NCI-H510A (cell line): ENCODE results near the gene SMIM14.
A peak's percentile ranks its signal among the peaks of the same experiment; 100 is the strongest.
"Not testable (repeated sequence)": the region's sequence is repeated elsewhere in the genome, so short reads cannot be mapped to it uniquely, and the experiment has no call there.

Experiments used
- DNase-seq: peaks from one replicate; lab custom pipeline; 2025; lab: John Stamatoyannopoulos, UW

SMIM14 gene

DNA sequence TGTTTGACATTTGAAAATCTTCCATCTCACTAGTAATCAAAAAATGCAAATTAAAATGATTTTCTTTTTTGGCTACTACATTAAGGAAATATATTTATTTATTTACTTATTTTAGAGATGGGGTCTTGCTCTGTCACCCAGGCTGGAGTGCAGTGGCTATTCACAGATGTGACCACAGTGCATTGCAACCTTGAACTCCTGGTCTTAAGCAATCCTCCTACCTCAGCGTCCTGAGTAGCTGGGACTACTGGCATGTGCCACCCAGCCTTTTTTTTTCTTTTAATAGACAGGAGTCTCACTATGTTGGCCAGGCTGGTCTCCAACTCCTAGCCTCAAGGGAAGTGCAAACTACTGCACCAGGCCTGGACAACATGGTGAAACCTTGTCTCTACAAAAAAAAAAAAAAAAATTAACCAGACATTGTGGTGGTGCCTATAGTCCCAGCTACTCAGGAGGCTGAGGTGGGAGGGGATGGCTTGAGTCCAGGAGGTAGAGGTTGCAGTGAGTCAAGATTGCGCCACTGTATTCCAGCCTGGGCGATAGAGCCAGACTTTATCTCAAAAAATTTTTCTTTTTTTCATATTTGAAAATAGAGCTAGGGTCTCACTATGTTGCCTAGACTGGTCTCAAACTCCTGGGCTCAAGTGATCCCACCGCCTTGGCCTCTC is 4.4 kb upstream of the SMIM14 start:
- DNase-seq: no peak

DNA sequence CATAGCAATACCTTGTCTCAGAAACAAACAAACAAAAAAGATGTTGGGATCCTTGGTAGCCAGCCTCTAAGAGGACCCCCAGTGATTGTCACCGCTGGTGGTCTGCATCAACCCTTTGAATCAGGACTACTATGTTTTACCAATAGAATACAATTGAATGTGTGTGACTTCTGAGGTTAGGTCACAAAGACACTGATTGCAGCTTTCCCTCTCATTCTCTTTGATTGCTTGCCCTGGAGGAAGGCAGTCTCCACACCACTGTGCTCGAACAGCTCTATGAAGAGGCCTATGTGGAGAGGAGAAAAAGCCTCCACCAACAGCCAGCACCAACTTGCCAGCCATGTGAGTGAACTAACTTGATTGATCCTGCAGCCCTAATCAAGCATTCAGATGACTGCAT is 2.8 kb upstream of the SMIM14 start:
- no peak for DNase-seq

DNA sequence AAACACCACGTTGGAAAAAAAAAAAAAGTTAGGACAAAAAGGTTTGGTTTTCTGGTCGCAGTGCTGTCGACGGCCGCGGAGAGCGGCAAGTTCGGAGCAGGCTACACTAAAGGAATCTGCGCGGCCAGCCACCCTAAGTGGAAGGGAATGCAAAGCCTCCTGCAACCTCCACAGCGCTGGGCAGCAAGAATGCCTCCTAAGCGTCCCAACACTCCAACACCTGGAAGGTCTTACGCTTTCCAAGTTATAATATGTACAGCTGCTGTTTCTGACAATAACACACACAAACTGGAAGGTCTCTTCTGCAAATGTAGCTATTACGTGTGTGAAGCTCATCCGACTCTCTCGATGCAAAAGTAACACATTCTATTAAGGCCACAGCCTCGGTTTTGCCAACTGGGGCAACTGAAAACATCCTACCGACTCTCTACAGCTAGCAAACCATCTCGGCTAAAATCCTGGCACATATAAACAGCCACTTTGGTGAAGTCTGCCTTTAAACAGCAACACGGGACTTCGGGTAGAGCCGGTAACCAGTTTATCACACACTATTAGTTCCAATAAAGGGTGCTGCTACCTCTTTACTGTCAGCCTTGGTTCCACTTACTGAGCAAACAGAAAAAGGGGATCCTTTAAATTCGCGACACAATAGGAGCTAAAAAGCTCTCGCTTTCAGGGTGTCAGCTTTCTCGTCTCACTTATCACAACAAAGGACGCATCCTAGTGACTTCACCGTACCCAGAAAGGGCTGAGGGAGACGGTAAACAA is 895 bp downstream of the SMIM14 start:
- peak; percentile 8 for DNase-seq

DNA sequence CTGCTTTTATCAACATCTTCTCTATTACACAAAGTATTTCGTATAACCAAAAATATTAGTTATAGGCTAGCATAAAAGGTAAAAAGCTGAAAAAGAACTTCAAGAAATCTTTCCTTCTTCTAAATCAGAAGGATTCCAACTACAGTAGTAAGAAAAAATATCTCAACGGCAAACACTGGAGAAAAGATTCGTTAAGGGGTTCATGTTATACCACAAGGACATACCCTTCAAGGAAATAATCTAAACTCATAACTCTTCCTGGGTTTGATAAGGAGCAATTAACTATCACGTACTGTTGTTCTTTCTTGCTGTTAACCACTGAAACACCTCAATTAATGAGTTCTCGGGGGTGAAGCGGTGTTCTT is 1.5 kb downstream of the SMIM14 start:
- DNase-seq: no peak

DNA sequence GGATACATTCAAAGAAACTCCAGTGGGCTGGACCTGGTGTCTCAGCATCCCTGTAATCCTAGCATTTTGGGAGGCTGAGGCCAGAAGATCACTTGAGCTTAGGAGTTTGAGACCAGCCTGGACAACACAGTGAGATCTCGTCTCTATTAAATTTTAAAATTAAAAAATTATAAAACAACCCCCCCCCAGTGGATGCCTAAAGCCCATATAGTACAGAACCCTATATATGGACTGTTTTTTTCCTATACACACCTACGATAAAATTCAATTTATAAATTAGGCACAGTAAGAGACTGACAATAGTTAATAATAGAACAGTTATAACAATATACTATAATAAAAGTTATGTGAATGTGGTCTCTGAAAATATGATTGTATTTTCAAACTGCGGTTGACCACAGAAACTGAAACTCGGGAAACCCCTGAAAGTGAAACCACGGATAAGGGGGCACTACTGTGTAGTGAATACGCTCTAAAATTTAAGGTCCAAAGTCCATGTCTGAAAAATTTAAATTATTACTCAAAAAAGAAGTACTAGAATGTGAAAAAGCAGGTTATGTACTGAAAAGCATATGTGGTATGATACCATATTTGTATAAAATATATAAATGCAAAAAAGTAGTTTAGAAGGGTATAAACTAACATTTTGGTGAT is 2.0 kb downstream of the SMIM14 start:
- no peak for DNase-seq

DNA sequence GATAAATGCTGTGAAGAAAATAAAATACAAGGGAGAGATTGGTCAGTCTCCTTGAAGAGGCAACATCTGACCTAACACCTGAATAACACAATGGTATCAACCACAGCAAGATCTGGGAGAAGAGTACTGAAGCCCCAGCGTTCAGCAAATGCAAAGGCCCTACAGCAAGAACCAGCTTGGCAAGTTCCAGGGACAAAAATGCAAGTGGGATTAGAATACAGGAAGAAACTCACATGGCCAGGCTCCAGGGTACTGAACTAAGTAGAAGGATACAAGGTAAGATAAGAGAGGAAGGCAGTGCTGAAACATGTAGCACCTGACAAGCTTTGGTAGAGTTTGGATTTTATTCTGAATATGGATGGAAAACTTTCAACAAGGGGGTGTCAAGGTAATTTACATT is 3.6 kb downstream of the SMIM14 start:
- DNase-seq: no peak

DNA sequence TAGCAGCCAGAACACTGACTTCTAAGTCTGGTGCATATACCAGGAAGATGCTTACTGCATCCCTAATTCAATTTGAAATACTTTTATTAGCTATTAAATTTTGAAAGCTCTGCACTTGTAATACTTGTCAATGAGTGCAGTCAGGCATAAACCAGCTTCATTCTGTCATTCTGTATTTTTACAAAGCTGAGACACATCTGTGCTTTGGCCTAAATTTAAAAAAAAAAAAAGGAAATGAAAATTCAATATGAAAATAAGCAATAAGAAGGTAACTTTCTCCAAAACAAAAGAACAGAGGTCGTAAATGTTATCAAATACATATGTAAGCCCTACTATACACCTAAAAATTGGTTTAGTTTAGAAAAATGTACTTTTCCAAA is 7.0 kb downstream of the SMIM14 start:
- no peak for DNase-seq

DNA sequence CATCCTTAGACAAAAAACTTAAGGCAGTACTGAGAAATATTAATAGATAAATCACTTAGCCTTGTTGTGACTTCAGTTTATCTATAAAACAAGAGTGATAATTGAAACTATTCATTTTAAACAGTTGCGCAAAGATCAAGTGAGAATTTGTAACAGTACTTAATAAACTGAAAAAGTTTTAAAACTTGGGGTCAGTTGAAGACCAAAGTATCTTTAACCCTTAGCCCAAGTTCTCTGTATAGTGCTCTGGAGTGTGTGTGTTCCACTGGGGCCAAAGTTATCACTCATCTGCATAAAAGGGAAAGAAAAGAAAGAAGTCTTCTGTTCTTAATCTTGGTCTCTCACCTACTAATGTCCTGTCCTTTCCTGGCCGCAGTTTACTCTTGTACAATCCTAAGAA is 11.3 kb downstream of the SMIM14 start:
- no peak for DNase-seq

DNA sequence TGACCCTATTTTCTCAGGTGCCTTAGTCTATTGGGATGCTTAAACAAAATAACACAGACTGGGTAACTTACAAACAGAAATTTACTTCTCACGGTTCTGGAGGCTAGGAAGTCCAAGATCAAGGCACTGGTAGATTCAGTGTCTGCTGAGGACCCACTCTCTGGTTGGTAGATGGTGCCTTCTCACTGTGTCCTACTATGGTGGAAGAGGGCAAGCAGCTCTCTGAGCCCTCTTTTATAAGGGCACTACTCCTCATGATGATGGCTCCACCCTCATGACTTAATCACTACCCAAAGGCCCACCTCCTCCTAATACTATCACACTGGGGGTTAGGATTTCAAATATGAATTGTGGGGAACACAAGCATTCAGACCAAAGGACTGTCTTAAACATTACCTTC is 11.8 kb downstream of the SMIM14 start:
- no peak for DNase-seq

DNA sequence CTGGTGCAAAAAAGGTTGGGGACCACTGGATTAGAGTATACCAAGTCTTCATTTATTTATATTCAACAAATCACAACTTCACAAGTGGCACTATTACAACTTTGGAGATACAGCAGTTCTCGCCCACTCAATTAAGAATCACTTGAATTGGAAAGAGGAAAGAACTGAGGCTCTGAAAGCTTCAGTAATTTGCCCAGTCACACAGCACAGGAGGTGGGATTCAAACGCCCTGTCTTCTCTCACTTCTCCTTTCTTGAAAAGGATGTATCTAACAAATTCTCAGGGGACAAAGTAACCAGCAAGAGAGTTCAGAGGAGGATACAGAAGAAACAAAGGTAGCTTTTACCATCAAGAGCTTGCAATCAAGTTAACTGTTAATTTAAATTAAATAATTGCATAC is 12.4 kb downstream of the SMIM14 start:
- no peak for DNase-seq

DNA sequence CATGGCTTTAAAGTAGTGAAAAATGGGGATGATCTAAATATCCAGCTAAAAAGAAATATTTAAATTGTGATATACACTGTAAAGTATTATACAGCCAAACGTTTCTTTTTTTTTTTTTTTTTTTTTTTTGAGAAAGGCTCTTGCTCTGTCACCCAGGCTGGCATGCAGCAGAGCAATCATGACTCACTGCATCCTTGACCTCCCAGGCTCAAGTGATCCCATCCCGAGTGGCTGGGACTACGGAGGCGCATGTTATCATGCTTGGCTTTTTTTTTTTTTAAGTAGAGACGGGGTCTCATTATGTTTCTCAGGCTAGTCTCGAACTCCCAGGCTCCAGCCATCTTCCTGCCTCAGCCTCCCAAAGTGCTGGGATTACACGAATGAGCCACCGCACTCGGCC is 17.1 kb downstream of the SMIM14 start:
- no peak for DNase-seq

DNA sequence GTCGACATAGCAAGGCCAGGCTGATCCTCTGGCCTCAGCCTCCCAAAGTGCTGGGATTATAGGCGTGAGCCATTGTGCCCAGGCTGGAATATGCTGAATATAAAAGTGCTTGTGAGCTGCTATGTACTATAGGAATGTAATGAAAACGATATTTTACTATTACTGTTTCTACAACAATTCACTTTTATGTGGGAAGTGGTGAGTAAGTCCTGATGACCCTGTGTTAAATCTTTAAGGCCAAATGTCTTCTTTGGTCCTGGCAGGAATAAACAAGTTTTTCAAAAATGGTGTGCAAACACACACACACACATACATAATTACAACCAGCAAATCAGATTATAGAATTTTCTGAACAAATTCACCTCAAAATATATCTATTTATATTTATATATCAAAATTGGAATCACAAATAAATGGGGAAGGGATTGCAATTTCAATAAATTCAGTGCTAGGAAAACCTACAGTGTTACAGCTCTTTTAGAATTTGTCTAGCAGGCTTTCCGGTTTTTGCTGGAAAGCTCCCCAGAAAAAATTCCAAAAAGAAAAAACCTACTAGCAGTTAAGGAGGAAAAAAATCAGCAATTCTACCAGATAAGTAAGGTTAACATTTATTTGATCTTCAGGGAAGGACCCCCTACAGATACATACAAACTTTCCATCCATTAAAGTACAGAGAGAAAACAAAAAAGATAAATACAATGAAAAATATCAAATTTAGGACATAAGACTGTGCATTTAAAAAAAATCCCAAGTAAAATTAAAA is 17.9 kb downstream of the SMIM14 start:
- DNase-seq: no peak

DNA sequence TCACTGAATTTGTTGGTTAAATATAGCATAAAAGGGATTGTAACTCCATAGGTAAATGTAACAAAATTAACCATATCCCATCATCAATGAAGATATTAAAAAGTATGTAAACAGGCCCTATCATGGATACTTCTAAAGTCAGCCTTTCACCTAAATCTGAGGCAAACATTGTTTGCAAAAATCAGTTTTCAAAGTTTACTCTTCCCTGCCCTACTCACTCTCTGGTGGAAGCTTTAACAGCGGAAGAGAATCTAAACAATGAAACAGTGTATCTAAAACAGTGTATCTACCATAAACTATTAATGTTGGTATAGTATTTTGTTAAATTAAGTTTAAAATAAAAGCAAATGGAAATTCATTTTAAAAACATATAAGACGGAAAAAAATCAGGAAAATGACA is 21.1 kb downstream of the SMIM14 start:
- DNase-seq: no peak

DNA sequence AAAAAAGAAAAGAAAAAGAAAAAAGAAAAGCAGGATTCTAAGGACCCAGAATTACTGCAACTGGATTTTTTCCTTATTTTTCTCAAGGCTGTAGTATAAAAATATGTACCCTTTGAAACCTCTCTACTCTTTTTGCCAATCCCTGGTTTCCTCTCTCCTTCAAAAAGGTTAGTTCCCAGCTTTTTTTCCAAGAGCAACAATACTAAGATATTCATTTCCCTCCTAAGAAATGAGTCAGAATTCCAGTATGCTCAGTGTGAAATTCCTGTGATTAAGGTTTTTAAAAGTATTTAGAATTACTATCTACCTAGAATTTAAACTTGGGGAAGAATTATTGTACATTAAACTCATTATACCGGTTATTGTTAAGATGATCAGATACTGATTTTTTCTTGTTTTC is 22.0 kb downstream of the SMIM14 start:
- no peak for DNase-seq

DNA sequence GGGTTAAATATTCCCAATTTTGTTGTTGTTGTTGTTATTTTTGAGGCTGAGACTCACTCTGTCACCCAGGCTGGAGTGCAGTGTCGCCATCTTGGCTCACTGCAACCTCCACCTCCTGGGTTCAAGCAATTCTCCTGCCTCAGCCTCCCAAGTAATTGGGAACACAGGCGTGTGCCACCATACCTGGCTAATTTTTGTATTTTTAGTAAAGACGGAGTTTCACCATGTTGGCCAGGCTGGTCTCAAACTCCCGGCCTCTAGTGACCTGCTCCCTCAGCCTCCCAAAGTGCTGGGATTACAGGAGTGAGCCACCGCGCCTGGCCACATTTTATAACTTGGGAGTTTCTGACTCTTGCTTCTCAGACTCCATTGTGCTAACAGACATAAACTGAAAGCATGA is 22.6 kb downstream of the SMIM14 start:
- not testable (repeated sequence) for DNase-seq

DNA sequence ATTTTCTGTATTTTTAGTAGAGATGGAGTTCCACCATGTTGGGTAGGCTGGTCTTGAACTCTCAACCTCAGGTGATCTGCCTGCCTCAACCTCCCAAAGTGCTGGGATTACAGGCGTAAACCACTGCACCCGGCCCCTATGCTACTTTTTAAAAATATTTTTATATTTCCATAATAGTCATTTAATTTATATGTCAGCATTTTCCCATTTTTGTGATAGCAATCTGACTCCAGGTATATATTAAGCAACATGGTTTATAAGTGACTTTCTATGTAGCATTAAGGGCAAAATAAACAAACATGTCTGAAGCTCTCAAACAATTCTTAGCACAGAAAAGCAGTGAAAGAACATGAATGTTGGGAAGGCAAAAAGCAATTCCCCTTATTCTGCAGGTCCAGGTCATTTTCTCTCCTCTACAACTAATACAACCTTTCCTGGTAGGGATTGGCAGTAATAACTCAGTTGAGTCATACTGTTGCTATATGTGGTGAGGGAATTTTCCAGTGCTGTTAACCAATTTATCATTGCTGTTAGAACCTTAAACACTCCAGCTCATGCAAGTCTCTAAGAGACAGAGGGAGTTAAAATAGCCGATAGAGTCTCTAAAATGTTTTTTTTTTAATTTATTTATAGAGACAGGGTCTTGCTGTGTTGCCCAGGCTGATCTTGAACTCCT is 24.0 kb downstream of the SMIM14 start:
- DNase-seq: no peak

DNA sequence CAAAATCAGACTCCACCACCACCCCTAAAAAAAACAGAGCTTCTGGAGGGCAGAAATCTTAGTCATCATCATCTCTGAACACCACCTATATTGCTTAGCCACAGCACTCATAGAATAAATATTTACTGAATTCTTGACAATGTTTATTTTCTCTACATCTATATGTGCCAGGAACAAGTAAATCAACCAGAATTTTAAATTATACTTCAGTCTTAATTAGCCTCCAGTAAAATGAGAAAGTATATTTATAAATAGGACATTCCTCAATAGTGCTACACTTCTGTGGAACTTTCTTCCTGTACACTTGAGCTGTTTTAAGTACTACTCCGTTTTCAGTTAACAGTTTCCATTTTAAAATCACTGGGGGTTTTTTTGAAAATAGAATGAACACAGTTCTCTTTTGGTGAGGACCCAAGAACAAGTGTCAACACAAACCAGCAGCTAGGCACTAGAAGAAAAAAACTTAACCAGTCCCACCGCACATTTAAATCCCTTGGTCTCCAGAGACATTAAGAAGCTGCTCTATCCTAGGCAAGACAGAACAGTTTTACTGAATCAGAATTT is 25.5 kb downstream of the SMIM14 start:
- DNase-seq: no peak

DNA sequence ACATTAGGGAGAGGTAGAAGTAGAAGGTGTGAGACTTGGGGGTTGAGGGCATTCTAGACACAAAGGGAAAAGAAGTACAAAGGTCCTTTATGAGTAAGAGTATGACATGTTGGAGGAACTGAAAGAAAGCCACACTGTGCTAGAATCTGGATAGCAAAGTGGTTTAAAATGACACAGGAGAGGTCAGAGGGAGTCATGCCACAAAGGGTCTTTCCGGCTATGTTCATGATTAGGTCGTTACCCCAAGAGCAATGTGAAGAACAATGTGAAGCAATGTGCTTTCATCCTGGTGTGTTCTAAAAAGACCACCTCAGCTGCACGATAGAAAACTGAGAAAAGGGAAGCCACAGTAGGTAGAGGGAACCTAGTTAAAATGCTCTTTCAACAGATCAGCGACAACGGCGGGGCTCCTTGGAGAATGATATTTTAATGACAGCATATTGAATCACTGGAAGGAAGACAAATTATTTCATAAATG is 29.2 kb downstream of the SMIM14 start:
- DNase-seq: no peak

DNA sequence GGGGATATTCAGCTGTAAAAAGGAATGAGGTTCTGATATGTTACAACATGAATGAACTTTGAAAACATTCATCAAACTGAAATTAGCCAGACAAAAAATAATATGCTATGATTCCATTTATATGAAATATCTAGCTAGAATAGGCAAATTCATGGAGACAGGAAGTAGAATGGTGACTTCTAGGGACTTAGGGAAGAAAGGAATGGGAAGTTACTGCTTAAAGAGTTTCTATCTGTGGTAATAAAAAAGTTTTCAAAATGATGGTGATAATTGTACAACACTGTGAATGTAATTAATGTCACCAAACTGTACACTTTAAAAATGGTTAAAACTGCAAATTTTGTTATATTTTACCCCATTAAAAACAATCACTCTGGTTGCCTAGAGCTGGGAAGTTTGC is 30.2 kb downstream of the SMIM14 start:
- no peak for DNase-seq

DNA sequence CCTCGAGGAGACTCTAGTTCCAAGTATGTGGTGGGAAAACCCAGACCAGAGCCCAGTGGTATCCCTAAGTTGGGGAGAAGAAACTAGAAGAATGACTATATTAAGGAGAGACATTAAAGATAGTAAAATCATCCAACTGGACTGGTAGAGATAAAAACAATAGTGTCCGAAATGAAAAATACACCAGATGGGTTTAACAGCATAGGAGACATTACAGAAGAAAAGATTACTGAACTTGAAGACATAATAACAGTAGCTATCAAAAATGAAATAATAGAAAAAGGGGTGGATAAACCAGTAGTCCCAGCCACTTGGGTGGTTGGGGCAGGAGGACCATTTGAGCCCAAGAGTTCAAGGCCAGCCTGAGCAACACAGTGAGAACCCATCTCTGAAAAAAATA is 31.9 kb downstream of the SMIM14 start:
- DNase-seq: no peak

DNA sequence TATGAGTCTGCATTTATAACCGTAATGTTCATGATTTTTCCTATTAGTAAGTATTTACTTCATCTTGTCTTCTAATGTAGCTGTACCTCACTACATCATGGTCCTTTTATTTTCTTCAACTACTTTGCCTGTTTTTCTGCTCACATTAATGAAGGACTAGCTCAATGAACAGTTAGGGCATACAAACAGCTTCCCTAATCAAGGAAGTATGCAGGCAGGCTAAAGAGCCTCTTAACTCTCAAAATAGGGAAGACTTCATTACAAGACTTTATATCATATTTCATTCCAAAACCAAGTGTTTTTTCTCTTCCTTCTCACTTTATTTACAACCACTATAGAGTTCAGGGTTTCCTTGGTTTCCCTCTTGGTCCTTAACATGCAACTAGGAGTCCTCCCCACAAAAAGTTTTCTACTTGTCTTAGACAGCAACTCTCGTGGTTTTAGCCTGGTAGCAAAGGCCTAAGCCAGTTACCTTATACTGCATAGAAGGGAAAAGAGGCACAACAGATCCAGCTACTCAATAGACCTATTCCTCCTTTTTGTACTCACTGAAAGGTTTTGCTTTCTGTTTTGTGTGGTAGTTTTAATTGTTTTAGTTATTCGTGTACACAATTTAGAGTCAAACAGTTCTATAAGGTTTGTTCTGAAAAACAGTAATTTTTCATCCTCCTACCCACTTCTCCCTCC is 40.8 kb downstream of the SMIM14 start:
- DNase-seq: no peak
